DMS53 treated with DMSO at 0.1 percent for 48 hours (cell line): Measurements from ENCODE around the gene CTBP2.

Source experiments
- DNase-seq: peaks from one replicate; lab custom pipeline; 2025; ENCODE audit not compliant: unreplicated experiment; lab: John Stamatoyannopoulos, UW

The CTBP2 gene

GRCh38 chr10:125002047-125002422 lies 158.3 kb downstream of the CTBP2 start:
- no peak for DNase-seq

- no peak for DNase-seq
Observed at GRCh38 chr10:125001313-125002046, 158.9 kb downstream of the CTBP2 start.

GRCh38 chr10:125000366-125001312 lies 159.7 kb downstream of the CTBP2 start:
- DNase-seq: no peak

GRCh38 chr10:124999433-125000365 lies 160.7 kb downstream of the CTBP2 start:
- DNase-seq: no peak

DNA sequence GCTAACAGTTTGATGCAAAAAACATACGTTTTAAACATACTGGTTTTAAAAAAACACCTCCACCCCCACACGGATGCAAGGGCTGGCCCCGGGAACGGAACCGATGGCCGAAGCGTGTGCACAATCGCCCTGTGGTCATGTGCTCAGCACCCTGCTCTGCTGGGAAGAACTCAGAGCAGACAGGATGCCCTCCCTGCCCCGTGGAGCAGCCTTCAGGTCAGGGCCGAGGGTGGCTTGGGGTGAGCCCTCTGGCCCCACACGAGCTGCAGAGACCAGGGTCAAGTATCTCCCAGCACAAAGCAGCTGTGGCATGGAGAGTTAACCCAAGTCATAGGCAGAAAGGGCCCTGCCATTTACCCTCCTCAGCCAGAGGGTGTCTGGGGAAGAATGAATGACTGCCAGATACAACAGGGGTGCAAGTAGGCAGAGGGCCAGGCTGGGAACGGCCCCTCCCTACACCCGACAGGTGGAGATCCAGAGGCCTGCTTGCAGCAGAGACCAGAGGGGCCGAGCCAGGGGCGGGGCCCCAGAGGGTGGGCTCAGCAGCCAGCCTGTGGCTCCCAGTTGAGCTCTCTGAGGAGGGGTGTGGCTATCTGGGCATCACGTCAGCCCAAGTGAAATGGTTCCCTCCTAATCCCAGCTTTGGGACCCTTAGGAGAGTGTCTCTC lies 161.6 kb downstream of the CTBP2 start:
- no peak for DNase-seq

- no peak for DNase-seq
Observed at GRCh38 chr10:124997771-124998623, 162.4 kb downstream of the CTBP2 start.

DNA sequence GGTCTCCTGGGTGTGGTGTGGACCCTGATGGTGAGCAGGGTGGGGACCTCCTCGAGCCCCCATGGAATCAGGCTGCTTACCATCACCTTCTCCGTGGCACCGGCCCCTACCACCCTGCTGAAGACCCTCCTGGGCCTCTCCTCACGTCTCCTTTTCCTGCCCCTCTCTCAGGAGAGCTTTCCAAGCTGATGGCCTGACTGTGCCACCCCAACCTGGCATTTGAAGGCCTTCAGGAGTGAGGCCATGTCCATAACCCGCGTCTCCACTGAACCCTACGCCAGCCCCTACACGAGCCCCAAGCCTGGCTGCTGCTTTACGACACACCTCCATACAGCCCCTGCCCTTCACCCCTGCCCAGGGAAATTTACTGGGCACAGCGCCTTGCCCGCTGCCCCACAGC lies 163.1 kb downstream of the CTBP2 start:
- DNase-seq: no peak

- DNase-seq: no peak
Observed at GRCh38 chr10:124996854-124997215, 163.5 kb downstream of the CTBP2 start.

GRCh38 chr10:124996127-124996853 lies 164.1 kb downstream of the CTBP2 start:
- no peak for DNase-seq

DNA sequence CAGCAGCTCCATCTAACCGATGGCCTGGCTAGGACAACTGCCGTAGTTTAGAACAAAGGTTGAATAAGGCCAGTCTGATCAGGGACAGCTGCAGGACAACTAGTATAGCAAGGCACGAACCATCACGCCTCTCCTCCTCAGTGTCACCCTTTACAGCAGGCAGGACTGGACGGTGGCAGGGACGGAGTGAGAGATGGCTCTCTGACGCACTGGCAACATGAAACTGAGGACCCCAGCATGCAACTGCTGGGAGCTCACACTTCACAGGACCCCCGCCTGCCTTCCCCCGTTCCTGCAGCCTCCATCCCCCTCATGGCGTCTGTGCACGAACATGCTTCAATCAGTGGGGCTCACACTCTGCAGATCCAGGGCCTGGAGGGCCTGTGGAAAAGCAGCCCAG lies 164.8 kb downstream of the CTBP2 start:
- no peak for DNase-seq

DNA sequence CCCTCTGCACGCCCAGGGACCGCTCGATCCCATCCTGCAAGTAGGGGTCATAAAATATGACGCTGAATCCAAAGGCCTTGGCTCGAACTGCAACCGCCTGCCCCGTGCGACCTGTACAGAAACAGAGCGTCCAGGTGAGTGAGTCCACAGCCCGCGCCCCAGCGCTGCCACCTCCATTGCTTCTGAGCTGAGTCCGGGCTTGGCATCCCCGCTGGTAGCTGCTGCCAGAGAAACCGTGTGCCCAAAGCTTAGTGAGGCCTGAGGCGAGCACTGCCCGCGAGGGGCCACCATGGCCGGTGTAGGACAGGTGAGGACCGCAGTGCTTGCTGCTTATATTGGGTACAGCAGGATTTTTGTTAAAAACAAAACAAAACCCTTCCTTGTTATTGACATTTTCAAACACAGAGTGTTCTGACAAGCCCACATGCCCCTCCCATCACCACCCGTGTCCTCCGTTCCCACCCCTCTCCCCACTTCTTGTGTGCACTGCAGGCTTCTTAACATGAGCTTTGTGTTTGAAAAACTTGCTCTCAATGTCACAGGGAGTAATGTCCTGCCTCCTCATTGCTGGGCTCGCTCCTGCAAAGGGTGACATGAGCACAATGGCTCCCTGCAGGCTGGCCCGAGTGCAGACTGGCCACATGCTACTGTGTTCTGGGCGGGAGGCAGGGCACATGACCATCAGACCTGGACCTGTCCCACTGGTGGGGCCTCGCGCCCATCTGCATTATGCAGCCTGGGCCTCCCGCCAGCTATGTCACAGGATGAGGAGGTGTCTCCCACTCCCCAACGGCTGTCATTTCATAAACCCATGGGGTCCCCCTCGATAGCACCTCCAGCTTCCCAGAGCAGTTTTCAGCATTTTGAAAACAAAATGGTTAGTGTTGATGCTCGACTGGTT lies 165.5 kb downstream of the CTBP2 start:
- DNase-seq: no peak

GRCh38 chr10:124993736-124994451 lies 166.5 kb downstream of the CTBP2 start:
- no peak for DNase-seq

GRCh38 chr10:124993345-124993708 lies 167.0 kb downstream of the CTBP2 start:
- DNase-seq: no peak

- DNase-seq: peak; percentile 33
Observed at GRCh38 chr10:124992462-124993344, 167.7 kb downstream of the CTBP2 start.

DNA sequence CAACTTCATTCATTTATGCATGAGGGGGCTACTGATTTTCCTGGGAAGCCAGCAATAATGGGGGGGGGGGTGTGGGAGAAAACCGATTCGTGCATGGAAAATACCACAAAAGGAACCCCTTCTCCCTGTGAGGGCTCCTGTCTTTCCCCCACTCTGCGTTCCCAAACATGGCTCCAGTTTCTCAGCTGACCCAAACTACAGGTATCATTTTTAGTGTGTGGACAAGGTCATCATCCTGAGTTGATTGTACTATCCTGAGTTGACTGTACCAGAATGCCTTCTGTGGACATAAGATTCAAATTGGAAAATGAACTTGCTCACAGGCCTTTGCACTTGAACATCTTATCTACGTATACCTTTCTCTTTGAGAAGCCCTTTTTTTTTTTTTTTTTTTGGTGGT lies 168.5 kb downstream of the CTBP2 start:
- DNase-seq: no peak
